Measurements from ENCODE around the gene GMDS. TPM values are rescaled to one million over a fixed set of nuclear protein-coding genes. Genes with fewer than 3 reads are reported as not detected.

GMDS gene
- total and polyA plus RNA-seq, 2 of the 8 experiments (the other 6 are each of a cell fraction or from before 2014, with no cell fraction given), result 16.8 to 50.0 TPM

DNA sequence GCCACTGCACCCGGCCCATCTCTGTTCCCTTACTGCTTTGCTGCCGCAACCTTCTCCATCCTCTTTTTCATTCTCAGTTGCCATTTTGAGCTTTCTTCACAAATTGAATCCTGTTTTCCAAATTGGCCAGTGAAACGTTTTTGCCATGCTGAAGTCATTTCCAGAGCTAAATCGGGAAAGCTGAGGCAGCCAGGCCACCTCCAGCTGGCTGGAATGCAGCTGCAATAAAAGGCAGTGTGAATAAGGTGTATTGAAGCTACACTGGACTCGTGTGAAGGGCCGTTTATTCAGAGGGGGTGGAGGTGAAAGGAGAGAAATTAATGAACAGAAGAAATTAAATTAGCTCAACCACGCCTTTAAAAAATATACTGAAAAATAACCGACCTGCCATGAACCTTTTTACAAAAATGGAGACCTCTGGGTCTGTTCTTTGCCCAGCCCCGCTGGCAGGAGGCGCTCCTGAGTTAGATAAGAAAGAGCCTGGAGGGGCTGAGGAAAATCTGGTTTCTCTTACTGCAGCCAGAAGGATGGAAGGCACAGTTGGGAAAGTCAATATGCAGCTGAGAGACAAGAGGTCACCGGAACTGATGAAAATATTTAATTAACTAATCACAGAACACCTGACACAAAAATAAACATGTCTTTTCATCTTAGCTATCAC lies 351.8 kb downstream of the GMDS start:
- Histone ChIP-seq H4K8ac (ENCODE audit: extremely low read depth, insufficient read depth, low read length) (no peak overlapping the region), H4K20me1 (replicated peaks in 1 of 2; ENCODE audit: control insufficient read depth in 1 of 2, insufficient read depth in 2 of 2, low read length in 2 of 2) (no peaks in the 10 kb centered on the region), H2AK5ac (ENCODE audit: low read depth, low read length) (no peak overlapping the region), H3K23me2 (ENCODE audit: low read depth, low read length) (no peaks in the 10 kb centered on the region), H3K4me3 (ENCODE audit: extremely low read depth in 1 of 4, insufficient read depth in 2 of 4, low read depth in 3 of 4, low read length in 4 of 4) (no peak overlapping the region), H3K27me3 (replicated peaks in 1 of 4; ENCODE audit: control insufficient read depth in 3 of 4, extremely low read depth in 1 of 4, insufficient read depth in 3 of 4, low read length in 3 of 4) (no peaks in the 10 kb centered on the region), H2BK120ac (replicated peaks; ENCODE audit: low read depth, low read length) (no peak overlapping the region), H3K4ac (replicated peaks; ENCODE audit: insufficient read length, low read depth, low read length) (no peak overlapping the region), H3K18ac (ENCODE audit: extremely low read depth, low read length) (no peak overlapping the region), H3K9ac (replicated peaks in 1 of 4; ENCODE audit: extremely low read depth in 1 of 4, low read depth in 3 of 4, low read length in 3 of 4) (no peak overlapping the region), H4K5ac (ENCODE audit: insufficient read length, low read depth, low read length) (no peak overlapping the region), H2BK12ac (ENCODE audit: low read depth, low read length) (no peak overlapping the region), H3K4me2 (ENCODE audit: insufficient read depth in 1 of 2, low read depth in 2 of 2, low read length in 2 of 2) (no peak overlapping the region), H2AFZ (ENCODE audit: low read length) (no peak overlapping the region), H3K27ac (ENCODE audit: low read depth, low read length) (no peak overlapping the region), H3K79me2 (ENCODE audit: control insufficient read depth in 1 of 2, insufficient read depth in 2 of 2, low read length in 2 of 2) (no peaks in the 10 kb centered on the region), H3K36me3 (ENCODE audit: control insufficient read depth in 2 of 4, insufficient read depth in 4 of 4, low read length in 3 of 4) (no peaks in the 10 kb centered on the region), H3K14ac (ENCODE audit: insufficient read length) (no peak overlapping the region), H3K56ac (replicated peaks; ENCODE audit: insufficient read length, low read depth, low read length) (no peak overlapping the region), H3K23ac (ENCODE audit: insufficient read length) (no peak overlapping the region), H2BK15ac (ENCODE audit: low read length) (no peak overlapping the region), H2BK20ac (ENCODE audit: low read length) (no peak overlapping the region), H2BK5ac (ENCODE audit: low read depth, low read length) (no peak overlapping the region), H3K79me1 (ENCODE audit: low read depth, low read length) (no peaks in the 10 kb centered on the region), H3K4me1 (replicated peaks in 1 of 4; ENCODE audit: control insufficient read depth in 3 of 4, insufficient read depth in 4 of 4, low read length in 3 of 4) (no peaks in the 10 kb centered on the region), H4K91ac (replicated peaks; ENCODE audit: insufficient read length, low read length) (no peak overlapping the region), H3K9me3 (ENCODE audit: insufficient read depth in 2 of 2, low read depth in 1 of 2, low read length in 1 of 2) (no peaks in the 10 kb centered on the region)
- ChIA-PET POLR2A (ENCODE audit: partially characterized antibody) (no interaction called here), CTCF (ENCODE audit: partially characterized antibody) (interaction anchor here (0.6 to 3.6 kb wide), 34 partner anchors 8 to 845 kb away, joined by 3 to 14 read pairs (median 4); no protein-coding TSS in a partner anchor)
- DNase-seq (ENCODE audit: low read depth in 1 of 2, low spot score in 2 of 2), result no peak
- no peak for FAIRE-seq
- 73% methylated on average over 11 of the region's 11 CpGs; no CpG with 5 or more reads in 1 of the 2 experiments for WGBS, 2 experiments (ENCODE audit: extremely low coverage in 1 of 2, insufficient coverage in 1 of 2, insufficient read length in 1 of 2, insufficient replicate concordance in 2 of 2, low coverage in 1 of 2, low lambda C conversion rate in 2 of 2, missing lambda C conversion rate in 1 of 2)
- TF ChIP-seq, protein P1, sequence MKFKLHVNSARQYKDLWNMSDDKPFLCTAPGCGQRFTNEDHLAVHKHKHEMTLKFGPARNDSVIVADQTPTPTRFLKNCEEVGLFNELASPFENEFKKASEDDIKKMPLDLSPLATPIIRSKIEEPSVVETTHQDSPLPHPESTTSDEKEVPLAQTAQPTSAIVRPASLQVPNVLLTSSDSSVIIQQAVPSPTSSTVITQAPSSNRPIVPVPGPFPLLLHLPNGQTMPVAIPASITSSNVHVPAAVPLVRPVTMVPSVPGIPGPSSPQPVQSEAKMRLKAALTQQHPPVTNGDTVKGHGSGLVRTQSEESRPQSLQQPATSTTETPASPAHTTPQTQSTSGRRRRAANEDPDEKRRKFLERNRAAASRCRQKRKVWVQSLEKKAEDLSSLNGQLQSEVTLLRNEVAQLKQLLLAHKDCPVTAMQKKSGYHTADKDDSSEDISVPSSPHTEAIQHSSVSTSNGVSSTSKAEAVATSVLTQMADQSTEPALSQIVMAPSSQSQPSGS (IDR thresholded peaks at IDR 0.05; ENCODE audit: low read length), result no peak
- TF ChIP-seq EP300 (IDR thresholded peaks at IDR 0.05; ENCODE audit: borderline replicate concordance in 1 of 2, low read depth in 2 of 2, low read length in 2 of 2) (no peak), YY1 (IDR thresholded peaks at IDR 0.05; ENCODE audit: low read depth, low read length) (peak; percentile 74; the same call in 1 of the 2 replicates), KDM5A (IDR thresholded peaks at IDR 0.05; ENCODE audit: low read length) (no peak), SP2 (IDR thresholded peaks at IDR 0.05; ENCODE audit: low read length) (no peak)
